Vagina (tissue), 2 donors: ENCODE data around the gene TNIK. TPM values are rescaled to one million over a fixed set of nuclear protein-coding genes. Genes with fewer than 3 reads are reported as not detected.

Experiments
- DNase-seq, 2 donors: peaks; one replicate each; pipeline ENCODE4 v3.0.0-alpha.2; 2017; ENCODE audit errors: extremely low spot score in 2 of 2
- H3K27ac ChIP-seq: fragments of 200-600 bp; sonication (generic); one replicate; pipeline ENCODE4 v1.5.1; 2019
- H3K27me3 ChIP-seq: fragments of 200-600 bp; sonication (generic); one replicate; pipeline ENCODE4 v1.5.1; 2019
- H3K36me3 ChIP-seq, 2 donors: fragments of 200-600 bp; sonication (generic); one replicate each; pipeline ENCODE4 v1.5.1; 2017 to 2019
- H3K4me1 ChIP-seq: fragments of 200-600 bp; sonication (generic); one replicate; pipeline ENCODE4 v1.5.1; 2019
- H3K4me3 ChIP-seq, 2 donors: fragments of 200-600 bp; sonication (generic); 1 replicate in 1 of 2; 2 replicates in 1 of 2; pipeline ENCODE4 v1.5.1; 2016 to 2019
- H3K9me3 ChIP-seq: fragments of 200-600 bp; sonication (generic); one replicate; pipeline ENCODE4 v1.5.1; 2019
- CTCF ChIP-seq, 3 experiments: fragments of 450-650 bp in 2 of 3; fragments of 200-600 bp in 1 of 3; sonication (generic) in 1 of 3; IDR thresholded peaks; one replicate each; pipeline ENCODE4 v1.5.1; 2017 to 2019; ENCODE audit warnings: antibody characterized with exemption in 3 of 3, mild to moderate bottlenecking in 2 of 3, moderate library complexity in 2 of 3
- POLR2A ChIP-seq, 2 donors: fragments of 450-650 bp; IDR thresholded peaks; one replicate each; pipeline ENCODE4 v1.6.1; 2017; ENCODE audit warnings: antibody characterized with exemption in 2 of 2, mild to moderate bottlenecking in 2 of 2, moderate library complexity in 2 of 2
- POLR2AphosphoS5 ChIP-seq, 2 donors: sonication (generic); formaldehyde crosslinking; IDR thresholded peaks; one replicate each; pipeline ENCODE4 v1.9.0; 2017; ENCODE audit warnings: antibody characterized with exemption in 2 of 2, mild to moderate bottlenecking in 2 of 2, low read depth in 1 of 2; ENCODE audit not compliant: insufficient read depth in 1 of 2
- intact Hi-C: fragments of 100-400 bp; cut with DNase I; formaldehyde crosslinking; loops from one replicate; pipeline ENCODE4 v1.15.1; 2023
- total RNA-seq: library from RNA; depleted of rRNA; stranded (reverse); fragments of >200 nt; gene quantifications from one replicate; pipeline ENCODE4 v1.2.3, GENCODE V29; 2016

Gene TNIK
- total RNA-seq, 1 donor from 2014 or later: 5.9 TPM

- H3K36me3 ChIP-seq: no peaks in the 10 kb centered on the region
- no peaks in the 10 kb centered on the region for H3K27me3 ChIP-seq
- no peaks in the 10 kb centered on the region for H3K4me1 ChIP-seq
- H3K9me3 ChIP-seq: no peaks in the 10 kb centered on the region
- DNase-seq: no peak
- H3K27ac ChIP-seq: no peak overlapping the region
- intact Hi-C loops: no loop called here
- no peak for TF ChIP-seq POLR2AphosphoS5 (IDR thresholded peaks at IDR 0.05; ENCODE audit: insufficient read depth in 1 of 2, low read depth in 1 of 2)
- no peak for TF ChIP-seq CTCF (IDR thresholded peaks at IDR 0.05)
- no peak for TF ChIP-seq POLR2A (IDR thresholded peaks at IDR 0.05)
- H3K4me3 ChIP-seq: no peak overlapping the region
Observed at GRCh38 chr3:171346582-171347300, 113.5 kb downstream of the TNIK start.

GRCh38 chr3:171346019-171346418 is 114.2 kb downstream of the TNIK start:
- Histone ChIP-seq H3K4me1 (no peaks in the 10 kb centered on the region), H3K27me3 (no peaks in the 10 kb centered on the region), H3K27ac (no peak overlapping the region), H3K36me3 (no peaks in the 10 kb centered on the region), H3K4me3 (no peak overlapping the region), H3K9me3 (no peaks in the 10 kb centered on the region)
- intact Hi-C loops: no loop called here
- TF ChIP-seq POLR2AphosphoS5 (IDR thresholded peaks at IDR 0.05; ENCODE audit: insufficient read depth in 1 of 2, low read depth in 1 of 2) (no peak), POLR2A (IDR thresholded peaks at IDR 0.05) (no peak), CTCF (IDR thresholded peaks at IDR 0.05) (no peak)
- no peak for DNase-seq

- Histone ChIP-seq H3K9me3 (no peaks in the 10 kb centered on the region), H3K27ac (no peak overlapping the region), H3K36me3 (no peaks in the 10 kb centered on the region), H3K4me1 (no peaks in the 10 kb centered on the region), H3K27me3 (no peaks in the 10 kb centered on the region), H3K4me3 (no peak overlapping the region)
- intact Hi-C loops: no loop called here
- no peak for DNase-seq
- TF ChIP-seq CTCF (IDR thresholded peaks at IDR 0.05) (no peak), POLR2AphosphoS5 (IDR thresholded peaks at IDR 0.05; ENCODE audit: insufficient read depth in 1 of 2, low read depth in 1 of 2) (no peak), POLR2A (IDR thresholded peaks at IDR 0.05) (no peak)
Observed at GRCh38 chr3:171345107-171345843, 114.9 kb downstream of the TNIK start.

- no peaks in the 10 kb centered on the region for H3K4me1 ChIP-seq
- no peak for DNase-seq
- H3K27ac ChIP-seq: no peak overlapping the region
- H3K27me3 ChIP-seq: no peaks in the 10 kb centered on the region
- no peak overlapping the region for H3K4me3 ChIP-seq
- H3K36me3 ChIP-seq: no peaks in the 10 kb centered on the region
- no peak for TF ChIP-seq POLR2AphosphoS5 (IDR thresholded peaks at IDR 0.05; ENCODE audit: insufficient read depth in 1 of 2, low read depth in 1 of 2)
- TF ChIP-seq POLR2A (IDR thresholded peaks at IDR 0.05): no peak
- TF ChIP-seq CTCF (IDR thresholded peaks at IDR 0.05): no peak
- H3K9me3 ChIP-seq: no peaks in the 10 kb centered on the region
- intact Hi-C loops: no loop called here
Observed at GRCh38 chr3:171343693-171344092, 116.5 kb downstream of the TNIK start.
